Panc1 (cell line): ENCODE measurements around the gene MTFMT. TPM values are rescaled to one million over a fixed set of nuclear protein-coding genes. Genes with fewer than 3 reads are reported as not detected.

ENCODE experiments used
- ATAC-seq: fragments of 200-7000 bp; cut with Tn5 transposase; 2 replicates; pipeline ENCODE4 v1.9.1; 2020; ENCODE audit warnings: mild to moderate bottlenecking, moderate library complexity
- BruUV-seq: library from RNA; stranded (reverse); fragments of 400-500 nt; replicated peaks from 2 replicates; lab custom pipeline; 2021; lab: Mats Ljungman, UMichigan
- CTCF ChIA-PET: fragments of 300-600 bp; sonication (Branson Sonifier 250); formaldehyde crosslinking; loops from one replicate; lab custom pipeline; 2022; ENCODE audit warnings: antibody characterized with exemption; lab: Charles Lee
- POLR2A ChIA-PET: fragments of 300-600 bp; sonication (Branson Sonifier 250); formaldehyde crosslinking; loops from one replicate; lab custom pipeline; 2022; ENCODE audit warnings: antibody characterized with exemption; lab: Charles Lee
- DNase-seq: peaks from one replicate; pipeline ENCODE4 v3.0.0-alpha.2; 2010; ENCODE audit warnings: low read depth, low spot score
- H3K27ac ChIP-seq: 2 replicates; pipeline ENCODE4 v1.5.1; 2011; ENCODE audit warnings: mild to moderate bottlenecking, low read length, inconsistent platforms
- H3K27me3 ChIP-seq: fragments of 200-500 bp; sonication (Bioruptor generic); 2 replicates; pipeline ENCODE4 v1.6.0; 2014; ENCODE audit warnings: low read length, inconsistent platforms; ENCODE audit not compliant: control insufficient read depth, insufficient read depth
- H3K36me3 ChIP-seq: fragments of 200-500 bp; sonication (Bioruptor generic); 2 replicates; pipeline ENCODE4 v1.5.1; 2014; ENCODE audit warnings: inconsistent platforms, mild to moderate bottlenecking, low read length, moderate library complexity; ENCODE audit not compliant: control insufficient read depth, insufficient read depth
- H3K4me1 ChIP-seq: 2 replicates; pipeline ENCODE4 v1.5.1; 2011; ENCODE audit warnings: inconsistent platforms, mild to moderate bottlenecking, low read length, moderate library complexity; ENCODE audit not compliant: control insufficient read depth, insufficient read depth
- H3K4me3 ChIP-seq, 2 experiments: 2 replicates each; pipeline ENCODE4 v1.5.1; 2011 to 2012; ENCODE audit warnings: low read depth in 2 of 2, low read length in 2 of 2, mild to moderate bottlenecking in 2 of 2, inconsistent platforms in 1 of 2, moderate library complexity in 1 of 2
- H3K9me3 ChIP-seq: fragments of 200-500 bp; sonication (Bioruptor generic); 2 replicates; pipeline ENCODE4 v1.5.1; 2014; ENCODE audit warnings: low read depth, mild to moderate bottlenecking, inconsistent platforms, low read length, moderate library complexity; ENCODE audit not compliant: control insufficient read depth, insufficient read depth
- CTCF ChIP-seq: fragments of 450-650 bp; IDR thresholded peaks from 2 replicates; pipeline ENCODE4 v1.5.1; 2017; ENCODE audit warnings: mild to moderate bottlenecking
- REST ChIP-seq, 2 experiments: IDR thresholded peaks; 2 replicates each; pipeline ENCODE4 v1.6.1; 2011 to 2012; ENCODE audit warnings: low read depth in 2 of 2, control low read depth in 1 of 2, low read length in 1 of 2, mild to moderate bottlenecking in 1 of 2, moderate library complexity in 1 of 2; ENCODE audit not compliant: insufficient read depth in 1 of 2
- in situ Hi-C: cut with HindIII; loops from 2 replicates; pipeline ENCODE4 v1.10.0; 2016; ENCODE audit warnings: low sequenced_read_pairs, low pct_unique_long_range_greater_than_20kb
- intact Hi-C: fragments of 100-400 bp; cut with micrococcal nuclease; formaldehyde crosslinking; loops from one replicate; pipeline ENCODE4 v1.10.0; 2022; ENCODE audit not compliant: unreplicated experiment
- total RNA-seq: library from RNA; stranded (reverse); gene quantifications from one replicate; pipeline ENCODE4 v1.2.1, GENCODE V29; 2021; ENCODE audit not compliant: unreplicated experiment

Gene MTFMT
- total RNA-seq, 1 experiment from 2014 or later: 19.4 TPM

- no peak for ATAC-seq
Measured at GRCh38 chr15:65033659-65034269, 4.3 kb upstream of the MTFMT start.

More at GRCh38 chr15:65033659-65034269, 4.3 kb upstream of the MTFMT start:
- DNase-seq: no peak
- ChIA-PET CTCF (interaction anchor here (0.8 to 1.5 kb wide), 5 partner anchors 44 to 67 kb away, joined by 4 to 24 read pairs (median 5); no protein-coding TSS in a partner anchor), POLR2A (interaction anchor here (0.9 kb wide), 1 partner anchor 39 kb away, joined by 3 read pairs; no protein-coding TSS in a partner anchor)
- Histone ChIP-seq H3K27ac (no peak overlapping the region), H3K4me3 (no peak overlapping the region), H3K4me1 (peaks cover 6% of the 10 kb centered on the region), H3K36me3 (no peaks in the 10 kb centered on the region), H3K9me3 (no peaks in the 10 kb centered on the region), H3K27me3 (no peaks in the 10 kb centered on the region)
- TF ChIP-seq REST (IDR thresholded peaks at IDR 0.05; ENCODE audit: insufficient read depth in 1 of 2, low read depth in 2 of 2, low read length in 1 of 2) (no peak), CTCF (peak; percentile 41; the same call in 1 of the 2 replicates)
- intact Hi-C loops: loop anchor here (2.0 to 10.0 kb wide), 2 partner anchors 45 to 261 kb away; partner anchors contain the start of gene RNU5A-1
- in situ Hi-C loops: no loop called here
- no TSS peak for BruUV-seq
